HG02588 (cell line): ENCODE results near the gene VCX3A.
"Not testable (repeated sequence)": the region's sequence is repeated elsewhere in the genome, so short reads cannot be mapped to it uniquely, and the experiment has no call there.

Experiments used
- ATAC-seq: cut with Tn5 transposase; IDR thresholded peaks from one replicate; pipeline ENCODE4 v1.9.1; 2021; ENCODE audit warnings: mild to moderate bottlenecking, moderate library complexity; ENCODE audit not compliant: unreplicated experiment

VCX3A gene

DNA sequence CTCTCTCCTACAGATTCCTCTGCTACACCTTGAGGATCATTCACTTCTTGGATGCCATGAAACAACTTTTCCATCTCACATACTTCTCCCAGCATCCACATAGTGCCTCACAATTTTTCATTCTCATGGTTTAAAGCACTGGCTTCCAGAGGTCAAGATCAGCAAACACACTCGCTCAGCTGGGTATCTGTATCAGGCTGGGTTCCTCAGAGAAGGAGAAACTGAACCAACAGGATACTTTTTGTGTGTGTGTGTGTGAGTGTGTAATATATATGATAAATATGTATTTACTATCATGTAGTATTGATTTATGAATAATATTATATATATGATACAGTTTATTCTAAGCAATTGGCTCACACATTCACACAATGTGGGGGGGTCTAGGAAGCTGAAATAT, at the start of gene VCX3A:
Gene VCX3A, minus strand, starts transcription at position 101 of the 400 bp plus-strand sequence. CDS start 621 bp downstream, outside the sequence.
- ATAC-seq = not testable (repeated sequence)

DNA sequence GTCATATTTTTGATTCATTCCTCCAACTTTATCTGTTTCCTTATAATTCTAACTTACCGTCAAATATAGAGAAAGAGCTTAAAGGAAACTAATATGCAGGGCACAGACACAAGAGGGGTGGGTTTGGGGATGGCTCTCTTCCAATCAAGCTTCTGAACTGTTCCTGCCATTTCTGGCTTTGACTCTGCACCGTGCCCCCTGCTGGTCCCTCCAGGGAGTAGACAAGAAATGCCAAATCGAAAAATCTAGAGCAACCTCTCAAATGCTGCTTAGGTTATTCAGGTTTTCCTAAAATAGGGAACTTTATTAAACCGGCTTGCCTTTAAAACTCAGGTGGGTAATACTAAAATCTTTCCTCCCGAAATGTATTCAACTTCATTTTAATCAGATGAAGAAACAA, 39.8 kb upstream of the VCX3A start:
- ATAC-seq = no peak

DNA sequence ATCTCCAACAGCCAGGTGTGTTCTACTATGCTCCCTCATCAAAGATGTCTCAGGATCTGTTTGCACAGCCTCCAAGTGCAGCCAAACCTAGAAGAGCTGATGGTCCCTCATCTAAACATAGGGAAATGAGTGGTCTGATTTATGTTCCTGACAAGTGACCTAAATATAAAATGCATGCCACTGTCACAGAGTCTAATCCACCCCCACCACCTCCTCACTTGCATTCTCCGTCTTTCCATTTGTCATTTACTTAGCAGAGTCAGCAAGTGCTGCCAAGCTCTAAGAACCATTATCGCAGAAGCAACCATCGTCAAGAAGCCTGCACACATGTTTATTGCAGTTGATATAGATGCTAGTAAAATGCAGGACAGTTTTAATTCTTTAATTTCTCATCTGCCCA, 33.1 kb upstream of the VCX3A start:
- ATAC-seq = no peak

DNA sequence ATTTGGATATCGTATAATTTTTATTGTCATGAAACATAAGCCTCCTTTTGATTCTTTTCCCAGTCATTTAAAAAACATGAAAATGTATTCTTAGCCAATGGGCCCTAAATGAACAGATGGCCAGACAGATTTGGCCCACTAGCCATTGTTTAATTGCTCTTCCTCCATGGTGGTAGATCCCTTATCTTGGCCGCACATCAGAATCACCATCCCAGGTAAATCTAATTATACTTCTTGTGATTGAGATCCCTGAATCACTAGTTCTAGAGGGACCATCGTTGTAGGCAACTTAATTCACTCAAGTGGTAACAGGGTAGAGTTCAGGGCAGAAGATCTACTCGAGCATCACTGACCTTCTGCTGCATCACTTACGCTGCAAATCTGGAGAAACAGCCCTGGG, 24.1 kb upstream of the VCX3A start:
- no peak for ATAC-seq

DNA sequence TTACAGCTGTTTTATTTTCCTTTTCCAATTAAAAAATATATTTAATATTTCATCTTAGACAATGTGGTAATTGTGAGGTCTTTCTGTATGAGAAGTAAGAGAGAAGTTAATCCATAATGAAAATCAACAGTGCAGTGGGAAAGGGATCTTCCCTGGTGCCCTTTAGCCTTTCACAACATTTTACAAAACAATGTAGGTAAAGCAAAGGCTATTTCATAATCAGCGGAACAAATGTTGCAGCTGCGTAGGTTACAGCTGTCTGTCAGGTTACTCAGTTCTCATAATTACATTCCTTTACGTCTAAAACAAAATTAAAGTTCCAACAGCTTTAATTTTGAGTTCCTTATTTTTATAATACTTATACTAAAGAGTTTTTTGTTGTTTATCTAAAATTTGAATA, 22.8 kb upstream of the VCX3A start:
- no peak for ATAC-seq

DNA sequence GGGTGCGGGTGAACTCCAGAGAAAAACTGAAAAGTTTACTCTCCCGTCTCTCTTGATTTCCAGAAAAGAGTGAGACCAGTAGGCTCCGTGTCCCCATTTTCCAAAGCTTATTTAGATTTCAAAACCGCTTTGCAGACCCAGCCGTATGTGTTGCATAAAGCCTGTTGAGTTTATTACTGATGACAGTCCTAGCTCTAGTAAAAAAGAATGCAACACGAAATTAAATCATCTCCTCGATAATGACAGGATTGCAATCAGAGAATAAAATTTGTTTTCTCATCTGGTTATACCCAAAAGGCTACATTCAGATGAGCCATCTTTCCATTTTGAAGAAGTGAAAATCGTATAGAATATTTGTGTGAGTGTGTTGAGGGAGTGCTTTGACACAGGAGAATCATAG, 16.1 kb upstream of the VCX3A start:
- ATAC-seq = no peak

DNA sequence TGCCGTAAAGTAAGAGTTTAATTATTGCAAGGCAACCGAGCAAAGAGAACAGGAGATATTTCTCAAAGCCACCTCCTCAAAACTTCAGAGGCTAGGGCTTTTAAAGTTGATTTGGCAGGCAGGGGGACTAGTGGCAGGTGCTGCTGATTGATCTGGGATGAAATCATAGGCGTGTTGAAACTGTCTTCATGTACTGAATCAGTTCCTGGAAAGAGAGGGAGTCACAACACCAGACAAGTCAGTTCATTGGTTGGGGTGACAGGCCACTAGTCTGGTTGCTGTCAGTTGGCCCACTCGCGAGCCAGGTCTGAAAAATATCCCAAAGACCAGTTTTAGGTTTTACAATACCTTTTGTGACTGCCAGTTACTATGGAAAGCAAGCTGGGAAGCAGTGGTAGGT, 10.8 kb upstream of the VCX3A start:
- no peak for ATAC-seq

DNA sequence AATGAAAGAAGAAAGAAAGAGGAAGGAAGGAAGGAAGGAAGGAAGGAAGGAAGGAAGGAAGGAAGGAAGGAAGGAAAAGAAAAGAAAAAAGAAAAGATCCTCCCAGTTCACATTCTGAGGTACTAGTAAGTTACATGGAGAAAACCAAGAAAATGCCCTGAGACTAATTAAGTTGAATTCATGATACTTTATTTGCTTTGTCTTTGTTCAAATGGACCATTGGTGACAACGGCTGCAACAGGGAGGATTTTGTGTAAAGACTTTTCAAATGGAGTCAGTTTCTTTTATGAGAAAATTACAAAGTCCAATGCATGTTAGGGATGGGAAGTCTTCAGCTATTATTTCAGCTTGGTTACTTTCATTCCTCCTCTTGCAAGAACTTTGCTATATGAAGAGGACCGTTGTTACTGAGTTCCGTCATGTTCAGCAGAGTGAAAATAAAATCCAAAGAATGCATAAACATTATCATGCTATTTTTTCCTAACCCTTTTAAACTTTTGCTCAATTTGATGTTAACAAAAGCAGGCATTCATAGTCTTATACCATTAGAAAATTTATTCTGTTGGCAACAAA, 8.3 kb downstream of the VCX3A start:
- ATAC-seq = no peak

DNA sequence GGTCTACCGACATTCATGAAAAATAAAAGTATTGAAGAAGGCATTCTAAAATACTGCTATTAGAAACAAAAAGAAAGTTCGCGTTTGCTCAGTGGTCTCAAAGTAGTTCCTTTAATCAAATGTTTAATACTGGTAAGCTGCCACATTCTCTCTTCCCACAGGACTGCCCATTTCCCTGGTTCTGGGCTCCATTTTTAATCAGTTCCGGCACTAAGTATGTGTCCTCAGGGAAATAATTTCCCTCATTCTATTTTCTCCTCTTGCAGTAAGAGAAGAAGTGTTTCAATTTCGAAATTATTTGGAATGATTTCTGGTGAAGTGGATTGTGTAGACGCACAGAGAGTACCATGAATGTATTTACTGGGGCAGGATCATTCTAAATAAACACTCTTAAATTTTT, 17.5 kb downstream of the VCX3A start:
- no peak for ATAC-seq

DNA sequence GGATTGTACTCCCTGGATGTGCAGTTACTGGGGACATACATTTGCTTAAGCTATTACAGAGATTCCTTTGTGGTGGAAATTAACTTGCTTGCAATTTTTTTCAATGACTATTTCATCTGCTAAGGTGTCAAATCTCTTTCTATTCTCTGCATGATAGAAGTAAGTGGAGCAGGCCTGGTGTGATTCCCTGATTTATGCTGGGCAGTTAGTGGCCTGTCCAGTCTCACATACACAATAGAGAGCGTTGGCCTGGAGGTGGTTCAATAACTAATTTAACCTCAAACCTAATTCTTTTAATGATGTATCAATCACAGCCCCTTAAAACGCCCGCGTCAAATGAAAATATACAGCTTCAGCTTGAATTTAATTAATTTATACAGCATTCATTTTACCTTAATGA, 28.5 kb downstream of the VCX3A start:
- no peak for ATAC-seq

DNA sequence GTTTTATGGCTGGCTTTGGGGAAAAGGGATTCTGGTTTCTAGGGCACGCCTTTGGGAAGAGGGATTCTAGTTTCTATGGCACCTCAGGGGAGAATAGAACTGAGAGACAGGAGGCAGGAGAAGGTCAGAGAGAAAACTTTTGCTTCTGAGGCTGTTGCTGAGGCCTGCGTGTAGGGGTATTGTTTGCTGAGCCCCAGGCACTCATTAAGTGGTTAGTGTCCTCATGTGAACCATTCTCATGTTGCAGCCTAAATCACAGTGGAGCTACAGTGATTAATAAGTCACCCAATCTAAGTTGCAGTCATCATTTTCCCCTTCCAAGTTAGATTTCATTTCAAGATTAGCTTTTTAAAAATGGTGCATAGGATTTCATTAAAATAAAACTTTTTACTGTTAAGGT, 29.0 kb downstream of the VCX3A start:
- no peak for ATAC-seq

DNA sequence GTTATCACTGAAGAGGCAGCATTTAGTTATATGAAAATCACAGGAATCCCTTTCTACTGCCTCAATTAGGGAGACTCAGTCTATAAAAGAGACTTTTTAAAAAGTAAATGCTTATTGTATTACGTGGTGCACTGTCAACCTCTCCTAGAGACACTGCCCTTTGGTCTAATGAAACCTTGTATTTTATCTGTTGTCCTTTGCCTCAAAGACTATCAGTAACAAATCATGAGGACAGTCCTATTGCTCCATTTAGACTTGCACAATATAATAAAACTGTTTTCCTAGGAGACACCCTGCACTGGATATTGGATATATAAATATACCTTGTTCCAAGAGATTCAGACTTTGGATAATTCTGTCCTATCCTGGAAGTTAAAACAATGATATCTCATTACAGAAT, 34.2 kb downstream of the VCX3A start:
- no peak for ATAC-seq

DNA sequence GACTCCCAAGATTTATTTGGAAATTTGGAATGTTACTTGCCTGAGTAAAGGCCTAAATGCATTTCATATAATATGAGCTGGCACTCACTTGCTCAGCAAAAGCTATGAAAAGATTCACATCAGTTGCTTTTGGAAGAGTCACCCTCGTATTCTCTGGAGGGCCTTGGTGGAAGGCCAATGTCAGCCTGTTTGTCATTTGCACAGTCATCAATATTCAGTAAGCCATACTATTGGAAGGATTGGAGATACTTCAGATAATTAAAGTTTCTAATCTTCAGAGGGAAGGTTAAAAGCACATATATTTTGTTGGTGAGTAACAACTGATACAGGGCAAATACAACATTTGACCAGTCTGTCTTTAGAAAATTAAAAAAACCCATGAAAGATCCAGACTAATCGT, 36.6 kb downstream of the VCX3A start:
- no peak for ATAC-seq
